GM12801 (cell line): ENCODE measurements around the gene IGLL1.

Source experiments
- CTCF ChIP-seq: IDR thresholded peaks from one replicate; pipeline ENCODE4 v1.5.1; 2011; ENCODE audit warnings: control low read depth; ENCODE audit not compliant: insufficient read length; ENCODE audit errors: extremely low read depth

Gene IGLL1

GRCh38 chr22:23557036-23557435 is 23.1 kb downstream of the IGLL1 start:
- no peak for TF ChIP-seq CTCF

- TF ChIP-seq CTCF, result no peak
These were observed 24.0 kb downstream of the IGLL1 start for GRCh38 chr22:23556026-23556620.

- TF ChIP-seq CTCF, result no peak
These were observed 25.0 kb downstream of the IGLL1 start for GRCh38 chr22:23555118-23555517.

GRCh38 chr22:23553924-23554870 is 25.9 kb downstream of the IGLL1 start:
- no peak for TF ChIP-seq CTCF

- no peak for TF ChIP-seq CTCF
These were observed 26.7 kb downstream of the IGLL1 start for GRCh38 chr22:23553438-23553837.

- TF ChIP-seq CTCF, result no peak
These were observed 27.5 kb downstream of the IGLL1 start for GRCh38 chr22:23552573-23552972.

GRCh38 chr22:23551385-23551784 is 28.7 kb downstream of the IGLL1 start:
- TF ChIP-seq CTCF, result no peak
